Hepatocyte (in vitro differentiated cells): Measurements from ENCODE around the gene MCM3.

Source experiments
- CTCF ChIP-seq: fragments of 200-600 bp; sonication (generic); IDR thresholded peaks from 2 replicates; pipeline ENCODE4 v1.5.1; 2016; ENCODE audit warnings: antibody characterized with exemption, mild to moderate bottlenecking; ENCODE audit not compliant: poor library complexity
- EZH2 ChIP-seq: fragments of 200-600 bp; sonication (generic); IDR thresholded peaks from 2 replicates; pipeline ENCODE4 v1.6.1; 2016; ENCODE audit warnings: antibody characterized with exemption, mild to moderate bottlenecking, borderline replicate concordance

DNA sequence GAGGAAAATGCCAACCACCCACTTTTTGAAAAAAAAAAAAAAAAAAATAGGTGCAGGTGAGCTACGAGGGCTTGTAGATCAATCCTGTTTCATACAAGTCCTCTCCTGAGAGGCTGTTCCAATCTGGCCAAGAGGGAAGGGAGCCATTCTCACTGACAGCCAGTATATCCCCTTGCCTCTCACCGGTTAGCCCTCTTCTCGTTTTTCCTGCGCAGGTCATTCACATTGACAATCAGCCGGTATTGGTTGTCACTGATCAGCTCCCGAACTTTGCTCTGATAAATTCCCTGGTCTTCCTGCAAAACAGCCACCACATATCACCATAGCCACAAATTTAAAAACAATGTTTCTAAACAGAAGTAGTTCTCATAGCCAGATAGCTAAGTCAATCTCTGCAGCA lies 1.4 kb downstream of the MCM3 start:
- no peak for TF ChIP-seq CTCF
- TF ChIP-seq EZH2 = no peak
